Measurements from ENCODE around the gene HOXD3. TPM values are rescaled to one million over a fixed set of nuclear protein-coding genes. Genes with fewer than 3 reads are reported as not detected.

HOXD3 gene
- total and polyA plus RNA-seq, 9 of the 15 experiments (the other 6 are each of a cell fraction or from before 2014, with no cell fraction given), result not detected

DNA sequence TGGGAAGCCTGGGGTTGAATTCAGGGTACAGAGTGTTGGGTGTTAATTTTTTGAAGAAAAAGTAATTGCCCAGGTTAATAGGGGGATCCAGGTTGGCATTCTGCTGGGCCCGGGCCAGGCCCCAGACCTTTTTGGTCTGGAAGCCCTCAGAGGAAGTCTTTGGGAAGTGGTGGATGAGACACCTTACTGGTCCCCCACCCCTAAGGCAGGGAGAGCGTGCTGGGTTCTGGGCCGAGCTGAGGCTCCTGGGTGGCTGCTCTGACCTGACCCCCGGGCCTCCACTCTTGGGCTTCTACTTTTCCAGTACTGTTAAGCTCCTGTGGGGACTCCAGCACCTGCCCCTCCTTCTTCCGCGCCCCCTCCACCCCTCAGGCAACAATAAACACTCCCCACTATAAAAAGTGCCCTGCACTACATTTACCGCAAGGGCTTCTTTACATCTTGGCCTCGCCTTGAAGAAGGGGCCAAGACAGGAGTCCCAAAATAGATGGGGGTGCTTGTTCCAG lies 753 bp upstream of the HOXD3 start:
- FAIRE-seq (no peak), ATAC-seq (no peak), DNase-seq (ENCODE audit: extremely low read depth in 1 of 4, low spot score in 3 of 4) (no peak)
- H3K9ac ChIP-seq (ENCODE audit: insufficient read depth in 1 of 2, low read depth in 2 of 2, low read length in 2 of 2), result no peak overlapping the region
- no TSS peak for BruUV-seq (replicated peaks)
- 2% methylated on average over 8 of the region's 8 CpGs for WGBS (ENCODE audit: insufficient coverage, low coverage, missing lambda C conversion rate)
- H3K79me2 ChIP-seq (ENCODE audit: control insufficient read depth, insufficient read depth, low read length), result no peaks in the 10 kb centered on the region
- no peak overlapping the region for H2AFZ ChIP-seq (ENCODE audit: low read depth, low read length)
- H3K27ac ChIP-seq (ENCODE audit: extremely low read depth, low read depth, low read length), result no peak overlapping the region
- TF ChIP-seq NELFE (IDR thresholded peaks at IDR 0.05; ENCODE audit: insufficient read depth, insufficient read length) (no peak), ZNF184 (CRISPR knock-in tag; IDR thresholded peaks at IDR 0.05) (no peak), MLLT1 (IDR thresholded peaks at IDR 0.05) (no peak)
- TF ChIP-seq, protein P1, sequence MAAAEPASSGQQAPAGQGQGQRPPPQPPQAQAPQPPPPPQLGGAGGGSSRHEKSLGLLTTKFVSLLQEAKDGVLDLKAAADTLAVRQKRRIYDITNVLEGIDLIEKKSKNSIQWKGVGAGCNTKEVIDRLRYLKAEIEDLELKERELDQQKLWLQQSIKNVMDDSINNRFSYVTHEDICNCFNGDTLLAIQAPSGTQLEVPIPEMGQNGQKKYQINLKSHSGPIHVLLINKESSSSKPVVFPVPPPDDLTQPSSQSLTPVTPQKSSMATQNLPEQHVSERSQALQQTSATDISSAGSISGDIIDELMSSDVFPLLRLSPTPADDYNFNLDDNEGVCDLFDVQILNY (CRISPR knock-in tag; IDR thresholded peaks at IDR 0.05), result no peak
- no peaks in the 10 kb centered on the region for H3K9me3 ChIP-seq (replicated peaks; ENCODE audit: control insufficient read depth, insufficient read depth, low read depth, low read length)
- peaks cover 0 to 28% of the 10 kb centered on the region in 2 experiments; a peak in 2 of 5 replicates for H3K4me1 ChIP-seq (replicated peaks in 1 of 2; ENCODE audit: control insufficient read depth in 2 of 2, insufficient read depth in 2 of 2, low read length in 2 of 2)
- ChIA-PET POLR2A (no interaction called here), CTCF (ENCODE audit: low intra/inter-chr PET ratio) (no interaction called here)
- H3K4me2 ChIP-seq (ENCODE audit: insufficient read depth, low read length), result no peak overlapping the region
- H4K20me1 ChIP-seq (replicated peaks; ENCODE audit: control insufficient read depth, insufficient read depth, low read length), result no peaks in the 10 kb centered on the region; the same call in 1 of the 2 replicates
- H3K27me3 ChIP-seq (ENCODE audit: control insufficient read depth in 2 of 2, insufficient read depth in 2 of 2, low read length in 2 of 2), result peaks cover 67 to 74% of the 10 kb centered on the region in 2 experiments
- H3K9me1 ChIP-seq (ENCODE audit: control insufficient read depth, insufficient read depth, low read length), result no peaks in the 10 kb centered on the region
- intact Hi-C loops (cut with micrococcal nuclease), result no loop called here
- H3K4me3 ChIP-seq, result no peak overlapping the region
- H3K36me3 ChIP-seq (ENCODE audit: control insufficient read depth, insufficient read depth, low read length), result no peaks in the 10 kb centered on the region
- in situ Hi-C loops (cut with MboI), result no loop called here

Measured in K562 (cell line).